Neural cell (in vitro differentiated cells): Measurements from ENCODE around the gene COLQ.

ENCODE experiments used
- EP300 ChIP-seq: fragments of 450-650 bp; conservative IDR thresholded peaks from 2 replicates; pipeline ENCODE4 v1.6.1; 2014; ENCODE audit warnings: antibody characterized with exemption, mild to moderate bottlenecking, moderate library complexity; ENCODE audit not compliant: poor library complexity, severe bottlenecking
- EZH2 ChIP-seq: fragments of 200-600, 300-800 bp; shearing (Covaris generic), sonication (generic); IDR thresholded peaks from 2 replicates; pipeline ENCODE4 v1.6.1; 2014; ENCODE audit warnings: antibody characterized with exemption, low read length, borderline replicate concordance, mild to moderate bottlenecking; ENCODE audit not compliant: insufficient read depth, poor library complexity, severe bottlenecking
- MXI1 ChIP-seq: fragments of 450-650 bp; conservative IDR thresholded peaks from 2 replicates; pipeline ENCODE4 v1.6.1; 2014; ENCODE audit warnings: antibody characterized with exemption, mild to moderate bottlenecking; ENCODE audit not compliant: poor library complexity, severe bottlenecking
- POLR2AphosphoS5 ChIP-seq: IDR thresholded peaks from 2 replicates; pipeline ENCODE4 v1.6.1; 2012
- RAD21 ChIP-seq: fragments of 450-650 bp; conservative IDR thresholded peaks from 2 replicates; pipeline ENCODE4 v1.6.1; 2014; ENCODE audit warnings: antibody characterized with exemption, mild to moderate bottlenecking, moderate library complexity
- TAF1 ChIP-seq: IDR thresholded peaks from 2 replicates; pipeline ENCODE4 v1.6.1; 2012; ENCODE audit warnings: low read depth
- TF ChIP-seq, protein P1 (sequence below): fragments of 450-650 bp; IDR thresholded peaks from 2 replicates; pipeline ENCODE4 v1.5.1; 2014; ENCODE audit warnings: antibody characterized with exemption, mild to moderate bottlenecking, moderate library complexity; ENCODE audit not compliant: poor library complexity, severe bottlenecking
- TF ChIP-seq, protein P2 (sequence below): IDR thresholded peaks from 2 replicates; pipeline ENCODE4 v1.6.1; 2012; ENCODE audit warnings: borderline replicate concordance

DNA sequence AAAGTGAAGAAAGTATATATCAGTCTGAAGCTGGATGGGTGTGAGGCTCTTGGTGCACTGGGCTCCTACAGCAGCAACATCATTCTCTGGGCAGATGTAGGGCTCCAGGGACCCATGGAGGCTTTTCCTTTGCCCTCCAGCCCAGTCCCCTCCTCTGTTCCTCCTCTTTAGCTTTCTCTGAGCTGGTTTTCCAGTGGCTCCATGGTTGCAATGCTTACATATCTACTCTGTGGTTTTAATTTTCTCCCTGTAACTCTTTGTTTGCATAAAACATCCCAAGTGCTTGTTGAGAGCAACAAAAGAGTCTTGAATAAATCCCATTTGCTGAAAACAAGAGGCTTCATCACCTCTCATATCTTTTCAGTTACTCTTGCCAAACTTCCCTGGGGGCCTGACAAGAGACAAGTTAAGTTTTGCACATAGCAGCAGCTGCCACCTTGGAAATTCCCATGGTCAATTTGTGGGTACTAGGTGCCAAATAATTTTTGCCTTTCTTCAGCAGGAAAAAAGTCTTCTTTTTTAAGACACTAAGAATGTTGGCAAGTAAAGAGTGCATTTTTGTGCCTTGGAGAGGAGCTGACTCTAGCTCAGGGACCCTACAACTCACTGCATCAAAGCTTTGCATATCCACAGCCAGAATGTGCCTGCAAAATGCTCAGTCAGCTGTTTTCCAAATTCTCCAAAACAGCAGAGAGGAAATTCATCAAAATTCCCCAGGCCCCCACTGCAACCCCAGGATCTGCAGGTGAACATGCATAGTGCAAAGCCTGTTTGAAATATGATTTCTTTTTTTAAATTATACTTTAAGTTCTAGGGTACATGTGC is 41.9 kb downstream of the COLQ start:
- TF ChIP-seq POLR2AphosphoS5 (no peak), TAF1 (no peak), EZH2 (no peak), EP300 (no peak), RAD21 (no peak), MXI1 (no peak)
- TF ChIP-seq, protein P1, sequence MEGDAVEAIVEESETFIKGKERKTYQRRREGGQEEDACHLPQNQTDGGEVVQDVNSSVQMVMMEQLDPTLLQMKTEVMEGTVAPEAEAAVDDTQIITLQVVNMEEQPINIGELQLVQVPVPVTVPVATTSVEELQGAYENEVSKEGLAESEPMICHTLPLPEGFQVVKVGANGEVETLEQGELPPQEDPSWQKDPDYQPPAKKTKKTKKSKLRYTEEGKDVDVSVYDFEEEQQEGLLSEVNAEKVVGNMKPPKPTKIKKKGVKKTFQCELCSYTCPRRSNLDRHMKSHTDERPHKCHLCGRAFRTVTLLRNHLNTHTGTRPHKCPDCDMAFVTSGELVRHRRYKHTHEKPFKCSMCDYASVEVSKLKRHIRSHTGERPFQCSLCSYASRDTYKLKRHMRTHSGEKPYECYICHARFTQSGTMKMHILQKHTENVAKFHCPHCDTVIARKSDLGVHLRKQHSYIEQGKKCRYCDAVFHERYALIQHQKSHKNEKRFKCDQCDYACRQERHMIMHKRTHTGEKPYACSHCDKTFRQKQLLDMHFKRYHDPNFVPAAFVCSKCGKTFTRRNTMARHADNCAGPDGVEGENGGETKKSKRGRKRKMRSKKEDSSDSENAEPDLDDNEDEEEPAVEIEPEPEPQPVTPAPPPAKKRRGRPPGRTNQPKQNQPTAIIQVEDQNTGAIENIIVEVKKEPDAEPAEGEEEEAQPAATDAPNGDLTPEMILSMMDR, result no peak
- TF ChIP-seq, protein P2, sequence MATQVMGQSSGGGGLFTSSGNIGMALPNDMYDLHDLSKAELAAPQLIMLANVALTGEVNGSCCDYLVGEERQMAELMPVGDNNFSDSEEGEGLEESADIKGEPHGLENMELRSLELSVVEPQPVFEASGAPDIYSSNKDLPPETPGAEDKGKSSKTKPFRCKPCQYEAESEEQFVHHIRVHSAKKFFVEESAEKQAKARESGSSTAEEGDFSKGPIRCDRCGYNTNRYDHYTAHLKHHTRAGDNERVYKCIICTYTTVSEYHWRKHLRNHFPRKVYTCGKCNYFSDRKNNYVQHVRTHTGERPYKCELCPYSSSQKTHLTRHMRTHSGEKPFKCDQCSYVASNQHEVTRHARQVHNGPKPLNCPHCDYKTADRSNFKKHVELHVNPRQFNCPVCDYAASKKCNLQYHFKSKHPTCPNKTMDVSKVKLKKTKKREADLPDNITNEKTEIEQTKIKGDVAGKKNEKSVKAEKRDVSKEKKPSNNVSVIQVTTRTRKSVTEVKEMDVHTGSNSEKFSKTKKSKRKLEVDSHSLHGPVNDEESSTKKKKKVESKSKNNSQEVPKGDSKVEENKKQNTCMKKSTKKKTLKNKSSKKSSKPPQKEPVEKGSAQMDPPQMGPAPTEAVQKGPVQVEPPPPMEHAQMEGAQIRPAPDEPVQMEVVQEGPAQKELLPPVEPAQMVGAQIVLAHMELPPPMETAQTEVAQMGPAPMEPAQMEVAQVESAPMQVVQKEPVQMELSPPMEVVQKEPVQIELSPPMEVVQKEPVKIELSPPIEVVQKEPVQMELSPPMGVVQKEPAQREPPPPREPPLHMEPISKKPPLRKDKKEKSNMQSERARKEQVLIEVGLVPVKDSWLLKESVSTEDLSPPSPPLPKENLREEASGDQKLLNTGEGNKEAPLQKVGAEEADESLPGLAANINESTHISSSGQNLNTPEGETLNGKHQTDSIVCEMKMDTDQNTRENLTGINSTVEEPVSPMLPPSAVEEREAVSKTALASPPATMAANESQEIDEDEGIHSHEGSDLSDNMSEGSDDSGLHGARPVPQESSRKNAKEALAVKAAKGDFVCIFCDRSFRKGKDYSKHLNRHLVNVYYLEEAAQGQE, result no peak
